ENCODE results near the gene ANKFN1.

ANKFN1 gene

DNA sequence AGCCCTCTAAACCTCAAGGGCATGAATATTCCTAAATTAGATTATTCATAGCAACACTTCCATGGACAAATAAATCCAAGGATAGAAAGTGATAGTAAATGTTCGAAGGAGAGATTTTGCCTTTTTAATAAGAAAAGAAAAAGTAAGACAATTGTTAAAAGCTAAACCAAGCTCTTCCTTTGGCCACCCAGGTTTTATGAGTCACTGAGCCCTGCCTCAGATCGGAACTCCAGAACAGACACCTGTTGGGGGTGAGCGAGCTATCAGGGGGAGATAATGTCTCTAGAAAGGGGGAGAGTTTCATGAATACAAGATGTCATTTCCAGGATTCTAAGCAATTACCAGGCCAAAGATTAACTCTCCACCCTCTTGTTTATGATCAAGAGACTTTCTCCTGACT, 171.4 kb downstream of the ANKFN1 start:
- no peak for DNase-seq (ENCODE audit: low read depth)
- no peak overlapping the region for H3K4me3 ChIP-seq (ENCODE audit: control insufficient read depth, low read depth, low read length)

GRCh38 chr17:56325313-56326000, 172.2 kb downstream of the ANKFN1 start:
- no peak for TF ChIP-seq CTCF (conservative IDR thresholded peaks at IDR 0.05; ENCODE audit: control insufficient read depth, insufficient read depth, low read depth, low read length)
- DNase-seq (ENCODE audit: low read depth): no peak
- H3K4me3 ChIP-seq (ENCODE audit: control insufficient read depth, low read depth, low read length): no peak overlapping the region

More for the DNA sequence above, 171.4 kb downstream of the ANKFN1 start:
- TF ChIP-seq CTCF (conservative IDR thresholded peaks at IDR 0.05; ENCODE audit: control insufficient read depth, insufficient read depth, low read depth, low read length): no peak

DNA sequence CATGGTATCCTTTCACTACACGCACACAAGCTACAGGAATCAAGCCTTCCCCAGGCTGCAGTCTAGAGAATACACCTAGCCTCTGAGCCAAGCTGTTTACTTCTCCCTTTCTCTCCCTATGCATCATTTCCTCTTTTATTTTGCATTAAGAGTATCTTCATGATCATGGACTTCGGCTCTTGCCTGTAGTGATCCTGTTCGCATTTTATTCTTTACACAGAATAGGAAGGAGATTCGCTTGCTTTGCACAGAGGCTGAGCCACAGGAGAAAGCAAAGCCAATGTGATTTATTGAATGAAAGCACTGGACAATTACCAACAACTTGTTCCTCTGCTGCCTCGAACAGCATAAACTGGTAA, 172.7 kb downstream of the ANKFN1 start:
- no peak for TF ChIP-seq CTCF (conservative IDR thresholded peaks at IDR 0.05; ENCODE audit: control insufficient read depth, insufficient read depth, low read depth, low read length)
- DNase-seq (ENCODE audit: low read depth): no peak
- H3K4me3 ChIP-seq (ENCODE audit: control insufficient read depth, low read depth, low read length): no peak overlapping the region

DNA sequence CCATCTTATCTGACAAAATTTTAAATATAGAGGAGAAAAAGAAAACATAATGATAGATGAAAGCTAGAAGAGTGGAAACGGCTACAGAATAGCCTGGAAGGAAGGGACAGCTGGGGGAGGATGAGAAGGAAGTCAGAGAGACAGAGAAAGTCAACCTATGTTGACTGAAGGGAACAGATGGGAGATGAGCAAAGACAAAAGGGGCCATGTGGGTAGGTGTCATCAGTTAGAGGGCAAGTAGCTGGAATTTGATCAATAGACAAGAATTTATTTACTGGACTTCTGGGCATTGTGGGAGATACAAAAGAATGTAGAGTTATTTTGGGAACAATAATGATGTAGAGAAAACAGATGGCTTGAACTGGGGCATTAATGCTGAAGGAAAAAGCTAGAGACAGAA, 194.4 kb downstream of the ANKFN1 start:
- no peak overlapping the region for H3K4me3 ChIP-seq (ENCODE audit: control insufficient read depth, low read depth, low read length)
- no peak for TF ChIP-seq CTCF (conservative IDR thresholded peaks at IDR 0.05; ENCODE audit: control insufficient read depth, insufficient read depth, low read depth, low read length)
- DNase-seq (ENCODE audit: low read depth): no peak

DNA sequence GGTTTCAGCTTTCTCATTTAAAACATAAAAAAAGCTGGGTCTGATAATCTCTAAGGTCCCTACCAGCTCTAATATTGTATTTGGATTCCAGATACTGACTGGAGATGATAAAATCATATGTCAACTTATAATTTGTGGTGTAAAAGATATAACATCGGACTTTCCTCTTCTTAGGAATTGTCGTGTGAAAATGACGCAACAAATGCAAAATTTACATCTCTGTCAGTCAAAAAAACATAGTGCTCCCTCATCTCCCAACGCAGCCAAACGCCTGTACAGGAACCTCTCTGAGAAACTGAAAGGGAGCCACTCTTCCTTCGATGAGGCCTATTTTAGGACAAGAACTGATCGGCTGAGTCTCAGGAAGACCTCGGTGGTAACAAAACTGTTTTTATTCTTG, 197.3 kb downstream of the ANKFN1 start:
- H3K4me3 ChIP-seq (ENCODE audit: control insufficient read depth, low read depth, low read length): no peak overlapping the region
- DNase-seq (ENCODE audit: low read depth): no peak
- no peak for TF ChIP-seq CTCF (conservative IDR thresholded peaks at IDR 0.05; ENCODE audit: control insufficient read depth, insufficient read depth, low read depth, low read length)

- TF ChIP-seq CTCF (conservative IDR thresholded peaks at IDR 0.05; ENCODE audit: control insufficient read depth, insufficient read depth, low read depth, low read length): no peak
- no peak overlapping the region for H3K4me3 ChIP-seq (ENCODE audit: control insufficient read depth, low read depth, low read length)
- DNase-seq (ENCODE audit: low read depth): no peak
Observed at GRCh38 chr17:56351675-56352074, 198.4 kb downstream of the ANKFN1 start.

DNA sequence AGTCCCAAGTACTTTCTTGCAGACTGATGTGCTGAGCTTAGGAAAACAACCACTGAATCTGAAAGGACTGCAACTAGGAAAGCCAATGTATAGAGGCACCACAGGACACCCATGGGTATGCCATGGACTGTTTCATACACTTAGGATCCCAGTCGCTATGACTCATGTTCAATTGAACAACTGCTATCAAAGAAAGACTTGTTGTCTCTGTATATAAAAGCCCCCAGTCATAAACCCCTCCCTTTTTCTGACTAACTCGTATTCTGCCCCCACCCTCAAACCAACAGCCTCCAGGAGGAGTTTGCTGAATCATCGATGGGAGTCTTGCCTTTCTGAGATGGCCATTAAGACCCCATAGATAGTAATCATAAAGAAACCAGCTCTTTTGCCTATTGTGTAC, 205.4 kb downstream of the ANKFN1 start:
- TF ChIP-seq CTCF (conservative IDR thresholded peaks at IDR 0.05; ENCODE audit: control insufficient read depth, insufficient read depth, low read depth, low read length): no peak
- no peak overlapping the region for H3K4me3 ChIP-seq (ENCODE audit: control insufficient read depth, low read depth, low read length)
- peak; percentile 7 for DNase-seq (ENCODE audit: low read depth)

Data from fibroblast of mammary gland (primary cell).